H1 (cell line): ENCODE measurements around the gene GBF1. TPM values are rescaled to one million over a fixed set of nuclear protein-coding genes. Genes with fewer than 3 reads are reported as not detected.

Experiments used
- CTCF ChIA-PET: fragments of 300-600 bp; sonication (Branson Sonifier 250); formaldehyde crosslinking; loops from one replicate; lab custom pipeline; 2021; ENCODE audit not compliant: partially characterized antibody; lab: Charles Lee
- POLR2A ChIA-PET: fragments of 300-600 bp; sonication (Branson Sonifier 250); formaldehyde crosslinking; loops from one replicate; lab custom pipeline; 2021; ENCODE audit warnings: inconsistent platforms; ENCODE audit not compliant: partially characterized antibody; lab: Charles Lee
- DNase-seq, 2 experiments: peaks; one replicate each; pipeline versions ENCODE4 v3.0.0 to v3.0.0-alpha.2; 2010 to 2022; ENCODE audit warnings: low spot score in 2 of 2, low read depth in 1 of 2, mixed read lengths in 1 of 2
- FAIRE-seq: peaks from 2 replicates; lab custom pipeline; 2011; peaks lifted over from hg19 to GRCh38; lab: Jason Lieb, UNC
- H2AFZ ChIP-seq: 2 replicates; pipeline ENCODE4 v1.8.1; 2012; ENCODE audit warnings: low read length, inconsistent platforms
- H2AK5ac ChIP-seq: 2 replicates; pipeline ENCODE4 v1.6.1; 2013; ENCODE audit warnings: low read depth, low read length
- H2BK120ac ChIP-seq: replicated peaks from 2 replicates; pipeline ENCODE3; 2013; ENCODE audit warnings: low read depth, low read length, inconsistent platforms
- H2BK12ac ChIP-seq: 2 replicates; pipeline ENCODE4 v1.6.1; 2013; ENCODE audit warnings: low read depth, low read length
- H2BK15ac ChIP-seq: 2 replicates; pipeline ENCODE4 v1.6.1; 2013; ENCODE audit warnings: low read length
- H2BK20ac ChIP-seq: 2 replicates; pipeline ENCODE4 v1.6.1; 2013; ENCODE audit warnings: low read length
- H2BK5ac ChIP-seq: 2 replicates; pipeline ENCODE4 v1.6.1; 2013; ENCODE audit warnings: low read depth, low read length
- H3K14ac ChIP-seq: 2 replicates; pipeline ENCODE4 v1.6.1; 2013; ENCODE audit warnings: inconsistent platforms; ENCODE audit not compliant: insufficient read length
- H3K18ac ChIP-seq: 2 replicates; pipeline ENCODE4 v1.6.1; 2013; ENCODE audit warnings: low read length; ENCODE audit errors: extremely low read depth
- H3K23ac ChIP-seq: 2 replicates; pipeline ENCODE4 v1.6.1; 2013; ENCODE audit warnings: inconsistent platforms; ENCODE audit not compliant: insufficient read length
- H3K23me2 ChIP-seq: 2 replicates; pipeline ENCODE4 v1.6.1; 2013; ENCODE audit warnings: low read depth, low read length
- H3K27ac ChIP-seq: 2 replicates; pipeline ENCODE4 v1.6.1; 2011; ENCODE audit warnings: low read depth, low read length, inconsistent platforms
- H3K27me3 ChIP-seq, 4 experiments: replicated peaks in 1 of 4; 1 replicate in 1 of 4; 2 replicates in 3 of 4; pipeline versions ENCODE4 v1.6.1 to v1.8.1; 2011 to 2013; ENCODE audit warnings: low read length in 3 of 4, mild to moderate bottlenecking in 3 of 4, inconsistent platforms in 2 of 4, mixed read lengths in 2 of 4, moderate library complexity in 1 of 4; ENCODE audit not compliant: control insufficient read depth in 3 of 4, insufficient read depth in 3 of 4; ENCODE audit errors: extremely low read depth in 1 of 4
- H3K36me3 ChIP-seq, 4 experiments: 2 replicates each; pipeline versions ENCODE4 v1.6.1 to v1.8.1; 2011 to 2013; ENCODE audit warnings: mild to moderate bottlenecking in 4 of 4, low read length in 3 of 4, moderate library complexity in 2 of 4, control low read depth in 1 of 4, inconsistent platforms in 1 of 4; ENCODE audit not compliant: insufficient read depth in 4 of 4, control insufficient read depth in 2 of 4
- H3K4ac ChIP-seq: replicated peaks from 2 replicates; pipeline ENCODE3; 2013; ENCODE audit warnings: low read length, low read depth, mixed read lengths, inconsistent platforms; ENCODE audit not compliant: insufficient read length
- H3K4me1 ChIP-seq, 4 experiments: replicated peaks in 1 of 4; 1 replicate in 1 of 4; 2 replicates in 3 of 4; pipeline versions ENCODE4 v1.6.1 to v1.8.1; 2011 to 2013; ENCODE audit warnings: low read length in 3 of 4, inconsistent platforms in 2 of 4, mixed read lengths in 1 of 4; ENCODE audit not compliant: insufficient read depth in 4 of 4, control insufficient read depth in 3 of 4
- H3K4me2 ChIP-seq, 2 experiments: 2 replicates each; pipeline versions ENCODE4 v1.6.1 to v1.8.1; 2011 to 2013; ENCODE audit warnings: low read depth in 2 of 2, low read length in 2 of 2, control low read depth in 1 of 2, inconsistent platforms in 1 of 2, mild to moderate bottlenecking in 1 of 2; ENCODE audit not compliant: insufficient read depth in 1 of 2
- H3K4me3 ChIP-seq, 4 experiments: fragments of 200-600, 300-600 bp in 1 of 4; sonication (generic), shearing (Covaris generic), sonication (Bioruptor Twin) in 1 of 4; 2 replicates each; pipeline versions ENCODE4 v1.5.1 to v1.8.1; 2011 to 2016; ENCODE audit warnings: low read length in 4 of 4, low read depth in 3 of 4, control low read depth in 2 of 4, inconsistent platforms in 2 of 4, mild to moderate bottlenecking in 2 of 4, mixed read lengths in 1 of 4, moderate library complexity in 1 of 4; ENCODE audit not compliant: insufficient read depth in 2 of 4; ENCODE audit errors: extremely low read depth in 1 of 4
- H3K56ac ChIP-seq: replicated peaks from 2 replicates; pipeline ENCODE3; 2013; ENCODE audit warnings: low read depth, mild to moderate bottlenecking, mixed read lengths, low read length, inconsistent platforms; ENCODE audit not compliant: insufficient read length
- H3K79me1 ChIP-seq: 2 replicates; pipeline ENCODE4 v1.6.1; 2013; ENCODE audit warnings: low read depth, low read length, control low read depth
- H3K79me2 ChIP-seq, 2 experiments: 2 replicates each; pipeline versions ENCODE4 v1.6.1 to v1.8.1; 2012 to 2013; ENCODE audit warnings: low read length in 2 of 2, mild to moderate bottlenecking in 2 of 2, inconsistent platforms in 1 of 2; ENCODE audit not compliant: insufficient read depth in 2 of 2, control insufficient read depth in 1 of 2
- H3K9ac ChIP-seq, 4 experiments: replicated peaks in 1 of 4; 1 replicate in 1 of 4; 2 replicates in 3 of 4; pipeline versions ENCODE4 v1.6.1 to v1.8.1; 2011 to 2013; ENCODE audit warnings: low read depth in 3 of 4, low read length in 3 of 4, control low read depth in 2 of 4, mild to moderate bottlenecking in 2 of 4, moderate library complexity in 2 of 4, inconsistent platforms in 1 of 4; ENCODE audit errors: extremely low read depth in 1 of 4
- H3K9me3 ChIP-seq, 2 experiments: 2 replicates each; pipeline versions ENCODE4 v1.6.1 to v1.8.1; 2012 to 2013; ENCODE audit warnings: mild to moderate bottlenecking in 2 of 2, moderate library complexity in 2 of 2, control low read depth in 1 of 2, inconsistent platforms in 1 of 2, low read depth in 1 of 2, low read length in 1 of 2, mixed read lengths in 1 of 2; ENCODE audit not compliant: insufficient read depth in 2 of 2
- H4K20me1 ChIP-seq, 2 experiments: replicated peaks in 1 of 2; 2 replicates each; pipeline versions ENCODE3 to v1.8.1; 2011 to 2013; ENCODE audit warnings: inconsistent platforms in 2 of 2, low read length in 2 of 2, mild to moderate bottlenecking in 1 of 2; ENCODE audit not compliant: insufficient read depth in 2 of 2, control insufficient read depth in 1 of 2
- H4K5ac ChIP-seq: 2 replicates; pipeline ENCODE4 v1.6.1; 2013; ENCODE audit warnings: low read length, low read depth, mixed read lengths, inconsistent platforms; ENCODE audit not compliant: insufficient read length
- H4K8ac ChIP-seq: 2 replicates; pipeline ENCODE4 v1.8.0; 2013; ENCODE audit warnings: mild to moderate bottlenecking, moderate library complexity, low read length, inconsistent platforms; ENCODE audit not compliant: insufficient read depth; ENCODE audit errors: extremely low read depth
- H4K91ac ChIP-seq: replicated peaks from 2 replicates; pipeline ENCODE3; 2013; ENCODE audit warnings: low read length, mixed read lengths, inconsistent platforms; ENCODE audit not compliant: insufficient read length
- CTCF ChIP-seq, 3 experiments: IDR thresholded peaks; 1 replicate in 2 of 3; 2 replicates in 1 of 3; pipeline versions ENCODE4 v1.5.1 to v1.6.1; 2011; ENCODE audit warnings: low read length in 3 of 3, mild to moderate bottlenecking in 3 of 3, inconsistent platforms in 2 of 3, low read depth in 1 of 3, moderate library complexity in 1 of 3; ENCODE audit not compliant: insufficient read depth in 1 of 3; ENCODE audit errors: control extremely low read depth in 1 of 3
- JUND ChIP-seq: IDR thresholded peaks from 2 replicates; pipeline ENCODE4 v1.6.1; 2011; ENCODE audit warnings: mild to moderate bottlenecking, improper control_type of control experiment, low read length
- KDM1A ChIP-seq: fragments of 200-600, 300-600 bp; sonication (generic); IDR thresholded peaks from 2 replicates; pipeline ENCODE4 v1.7.1; 2016; ENCODE audit warnings: mild to moderate bottlenecking, low read length, borderline replicate concordance
- RAD21 ChIP-seq, 2 experiments: IDR thresholded peaks in 1 of 2; conservative IDR thresholded peaks in 1 of 2; 2 replicates each; pipeline ENCODE4 v1.6.1; 2011; ENCODE audit warnings: low read depth in 2 of 2, low read length in 2 of 2, improper control_type of control experiment in 1 of 2, inconsistent platforms in 1 of 2, mild to moderate bottlenecking in 1 of 2, moderate library complexity in 1 of 2
- WGBS, 2 experiments: shearing (Covaris generic) in 1 of 2; methylation state at CpG; one replicate each; pipeline versions ENCODE4 v1.1.6 to v1.1.7; 2013 to 2015; ENCODE audit warnings: low lambda C conversion rate in 2 of 2, mixed read lengths in 2 of 2, inconsistent platforms in 1 of 2, low coverage in 1 of 2, missing lambda C conversion rate in 1 of 2; ENCODE audit not compliant: insufficient replicate concordance in 2 of 2, insufficient coverage in 1 of 2, insufficient read length in 1 of 2; ENCODE audit errors: extremely low coverage in 1 of 2, missing lambda C conversion rate in 1 of 2; 5-methylcytosine and 5-hydroxymethylcytosine counted together
- polyA plus RNA-seq, 7 experiments: library from polyadenylated mRNA; depleted of rRNA in 3 of 7; stranded (reverse) in 5 of 7; unstranded in 2 of 7; fragments of >200 nt in 5 of 7; fragments of 200-250 nt in 2 of 7; gene quantifications; 1 replicate in 5 of 7; 2 replicates in 1 of 7; 4 replicates in 1 of 7; pipeline versions ENCODE4 v1.2.1 to v1.2.3, GENCODE V29; 2011 to 2013; ENCODE audit warnings: missing spikeins in 2 of 7, mixed read lengths in 2 of 7
- total RNA-seq: library from RNA; stranded (reverse); fragmentation: NEBNext Ultra II Directional; extraction: Animal tissue kit (Norgen Biotek cat#: 25700); gene quantifications from 2 replicates; pipeline ENCODE4 v1.2.1, GENCODE V29; 2021

Gene GBF1
- total and polyA plus RNA-seq, 2 of the 8 experiments (the other 6 are each of a cell fraction or from before 2014, with no cell fraction given) = 11.0 to 25.5 TPM

GRCh38 chr10:102384053-102384452 lies 138.7 kb downstream of the GBF1 start:
- H3K27me3 ChIP-seq = no peaks in the 10 kb centered on the region
- peak; percentile 82 for FAIRE-seq
- no peak overlapping the region for H2BK12ac ChIP-seq
- no peak overlapping the region for H4K91ac ChIP-seq
- H3K4ac ChIP-seq = no peak overlapping the region
- H3K9ac ChIP-seq = no peak overlapping the region
- H3K23me2 ChIP-seq = no peaks in the 10 kb centered on the region
- DNase-seq = peak in 1 of 2 experiments; percentile 63
- H3K79me1 ChIP-seq = no peaks in the 10 kb centered on the region
- no peak overlapping the region for H3K4me3 ChIP-seq
- no peak overlapping the region for H2BK15ac ChIP-seq
- H3K14ac ChIP-seq = no peak overlapping the region
- H3K9me3 ChIP-seq = no peaks in the 10 kb centered on the region
- ChIA-PET POLR2A (interaction anchor here (0.8 to 2.3 kb wide), 3 partner anchors 16 to 153 kb away, joined by 3 to 9 read pairs (median 4); no protein-coding TSS in a partner anchor), CTCF (interaction anchor here (0.6 to 17.7 kb wide), 34 partner anchors 10 to 327 kb away, joined by 3 to 357 read pairs (median 5); partner anchors contain the start of genes ELOVL3, FBXL15 and NFKB2)
- 48% methylated on average over 6 of the region's 6 CpGs; no CpG with 5 or more reads in 1 of the 2 experiments for whole genome bisulfite sequencing, 2 experiments
- H2BK5ac ChIP-seq = no peak overlapping the region
- no peak overlapping the region for H2AFZ ChIP-seq
- no peak overlapping the region for H3K4me2 ChIP-seq
- H2BK120ac ChIP-seq = no peak overlapping the region
- peaks cover 0 to 2% of the 10 kb centered on the region in 2 experiments for H4K20me1 ChIP-seq
- no peak overlapping the region for H4K5ac ChIP-seq
- H3K18ac ChIP-seq = no peak overlapping the region
- TF ChIP-seq RAD21 (IDR thresholded peaks at IDR 0.05 in 1 of 2, conservative IDR thresholded peaks at IDR 0.05 in 1 of 2; ENCODE audit: low read depth in 2 of 2, low read length in 2 of 2) (peak; percentile 66 to 72), JUND (no peak), KDM1A (no peak), CTCF (IDR thresholded peaks at IDR 0.05; ENCODE audit: control extremely low read depth in 1 of 3, insufficient read depth in 1 of 3, low read depth in 1 of 3, low read length in 3 of 3) (peak; percentile 83 to 87 (median 84))
- TF ChIP-seq, all 59 proteins: peak for 2
- H2AK5ac ChIP-seq = no peak overlapping the region
- H3K4me1 ChIP-seq = 0 out of 7 replicates have a peak, but pooled peaks cover 0 to 2% (median 0%) of the 10 kb centered on the region in 4 experiments
- H3K36me3 ChIP-seq = peaks cover 3 to 15% (median 7%) of the 10 kb centered on the region in 4 experiments; a peak in 5 of 8 replicates
- no peak overlapping the region for H3K27ac ChIP-seq
- H4K8ac ChIP-seq = no peak overlapping the region
- no peaks in the 10 kb centered on the region for H3K79me2 ChIP-seq
- no peak overlapping the region for H2BK20ac ChIP-seq
- H3K56ac ChIP-seq = no peak overlapping the region
- no peak overlapping the region for H3K23ac ChIP-seq
